ENCODE data around the gene CD86.
A peak's percentile ranks its signal among the peaks of the same experiment; 100 is the strongest.

CD86 gene

DNA sequence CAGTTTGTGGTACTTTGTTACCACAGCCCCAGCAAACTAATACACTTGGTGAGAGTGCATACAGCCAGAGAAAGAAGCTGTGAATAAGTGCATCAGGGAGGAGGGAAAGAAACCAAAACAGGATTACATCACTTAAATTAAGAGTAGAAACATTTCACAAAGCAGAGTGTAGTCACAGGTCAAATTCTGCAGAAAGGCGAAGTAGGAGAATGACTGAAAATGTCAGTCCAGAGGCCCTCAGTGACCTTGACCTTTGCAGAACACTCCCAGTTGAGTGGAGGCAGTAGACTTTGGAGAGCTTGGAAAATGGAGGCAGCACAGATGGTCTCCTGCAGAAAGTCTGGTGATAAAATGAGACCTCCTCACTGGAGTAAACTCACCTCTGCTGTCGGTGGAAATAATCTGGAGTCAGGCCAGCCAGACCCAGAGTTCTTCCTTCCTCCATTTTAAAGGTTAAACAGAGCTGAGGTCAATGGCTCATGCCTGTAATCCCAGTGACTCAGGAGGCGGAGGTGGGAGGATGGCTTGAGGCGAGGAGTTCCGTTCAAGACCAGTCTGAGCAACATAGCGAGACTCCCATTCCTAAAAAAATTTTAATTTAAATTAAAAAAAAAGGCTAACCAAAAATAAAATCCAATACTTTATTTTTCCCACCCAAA is 5.0 kb downstream of the CD86 start:
- peak in 1 of 2 donors; percentile 17 for DNase-seq

DNA sequence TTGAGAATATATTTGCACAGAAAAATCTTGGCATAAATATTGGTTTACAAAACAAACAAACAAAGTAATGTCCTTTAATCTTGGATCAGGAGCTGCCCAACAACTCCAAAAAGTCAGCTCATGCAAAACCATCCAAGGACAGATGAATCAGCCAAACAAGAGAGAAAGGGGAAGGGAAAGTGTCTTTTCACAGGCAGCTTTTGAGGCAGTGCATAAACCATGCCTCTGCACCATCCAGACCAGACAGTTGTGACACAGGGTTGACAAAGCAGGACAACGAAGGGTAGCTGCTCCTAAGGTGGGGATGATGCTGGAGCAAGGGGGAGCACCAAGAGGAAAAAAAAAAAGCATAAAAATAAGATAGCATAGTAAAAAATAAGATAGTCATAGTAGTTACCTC is 8.7 kb downstream of the CD86 start:
- DNase-seq = peak in 1 of 2 donors; percentile 16

DNA sequence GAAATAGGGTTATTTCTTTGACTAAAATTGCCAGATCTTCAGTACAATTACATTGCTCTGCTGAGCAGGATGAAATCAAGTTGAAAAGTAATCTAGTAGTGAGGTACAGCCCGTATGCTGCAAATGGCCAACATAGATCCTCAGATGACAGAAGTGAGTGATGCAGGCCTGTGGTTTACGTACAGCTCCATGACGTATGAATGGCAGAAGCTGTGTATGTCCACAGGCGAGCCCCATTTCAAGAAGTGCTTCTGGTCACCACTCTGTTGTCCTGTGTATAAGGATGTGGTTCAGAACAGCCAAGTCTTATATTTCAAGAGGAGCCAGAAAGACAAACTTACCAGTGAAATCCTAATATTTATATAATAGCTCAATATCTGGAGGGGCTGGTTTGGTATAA is 9.2 kb downstream of the CD86 start:
- peak in 1 of 2 donors; percentile 51 for DNase-seq

DNA sequence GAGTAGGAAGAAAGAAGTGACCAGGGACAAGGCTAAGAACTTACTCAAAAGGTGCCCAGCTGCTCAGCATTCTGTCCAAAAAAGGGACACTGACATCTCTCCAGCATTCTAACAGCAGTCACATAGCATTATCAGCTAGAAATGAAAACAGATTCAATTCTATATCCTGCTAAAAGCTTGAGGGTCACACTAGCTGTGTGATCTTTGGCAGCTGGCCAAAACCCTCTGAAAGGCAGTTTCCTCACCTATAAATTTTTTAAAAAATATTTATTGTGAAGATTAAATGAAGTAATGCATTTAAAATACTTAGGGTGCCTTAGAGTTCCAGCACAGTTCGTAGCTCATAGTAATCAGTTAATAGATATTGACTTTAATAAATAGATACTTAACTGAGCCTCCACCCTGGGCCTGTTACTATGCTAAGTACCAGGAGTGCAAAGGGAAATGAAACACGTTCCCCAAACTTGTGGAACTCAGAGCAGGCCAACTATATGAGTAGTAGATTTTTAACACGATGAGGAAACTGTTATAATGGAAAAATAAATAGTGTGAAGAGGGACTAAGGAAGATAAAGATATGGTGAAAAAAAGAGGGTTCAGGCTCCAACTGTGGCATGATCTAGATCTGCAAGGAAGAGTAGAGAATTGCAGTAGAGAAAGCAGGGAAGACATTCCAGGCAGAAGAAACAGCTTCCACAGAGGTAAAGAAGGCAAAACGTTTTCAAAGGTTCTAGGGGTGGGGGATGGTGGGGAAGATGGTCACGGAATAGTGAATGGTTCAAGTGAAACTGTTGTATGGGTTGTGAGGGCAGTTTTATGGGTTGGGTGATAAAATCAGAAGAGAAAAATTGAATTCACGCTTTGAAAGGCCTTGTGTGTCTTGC is 11.4 kb downstream of the CD86 start:
- DNase-seq = no peak

DNA sequence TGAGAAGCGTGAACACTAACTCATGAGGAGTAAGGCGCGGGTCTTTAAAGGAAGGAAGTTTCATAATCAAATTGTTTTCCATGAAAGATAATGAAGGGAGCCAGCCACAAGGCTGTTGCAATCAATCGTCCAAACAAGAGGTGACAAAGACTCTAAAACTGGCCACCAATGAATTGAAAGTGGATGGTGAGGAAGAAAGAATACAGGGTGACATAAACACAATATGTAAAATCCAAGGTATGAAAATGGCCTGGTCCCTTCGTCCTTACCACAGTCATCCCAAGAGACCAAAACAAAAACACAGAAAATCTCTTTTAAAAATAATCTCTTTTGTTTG is 12.0 kb downstream of the CD86 start:
- peak in 1 of 2 donors; percentile 13 for DNase-seq

DNA sequence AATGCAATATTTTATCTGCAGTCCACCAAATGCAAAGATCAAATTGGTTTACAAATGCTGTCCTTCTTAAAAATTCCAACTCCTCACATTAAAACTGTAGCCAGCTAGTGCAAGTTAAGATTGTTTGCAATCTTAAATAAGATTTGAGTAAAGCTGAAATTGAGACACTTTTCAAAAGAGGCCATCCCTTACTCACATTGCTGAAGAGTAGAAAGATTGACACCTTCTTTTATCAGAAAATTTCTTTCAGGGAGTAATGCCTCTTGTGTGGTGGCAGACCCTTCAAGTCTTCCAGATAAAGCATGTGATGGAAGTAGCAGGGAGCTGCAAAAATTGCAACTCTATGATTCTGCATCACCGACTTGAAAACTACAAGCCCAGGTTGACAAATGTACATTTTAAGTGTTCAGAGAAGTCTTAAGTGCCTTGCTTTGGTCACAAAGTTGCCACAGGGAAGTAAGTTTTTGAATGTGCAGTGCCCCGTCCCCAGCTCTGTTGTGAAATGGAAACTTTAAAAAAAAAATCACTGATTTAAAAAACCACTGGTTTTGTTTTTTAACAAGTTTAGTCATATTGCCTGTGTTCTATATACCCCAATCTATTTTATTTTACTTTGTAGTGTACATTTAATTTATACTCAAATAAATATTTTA is 12.6 kb downstream of the CD86 start:
- no peak for DNase-seq

DNA sequence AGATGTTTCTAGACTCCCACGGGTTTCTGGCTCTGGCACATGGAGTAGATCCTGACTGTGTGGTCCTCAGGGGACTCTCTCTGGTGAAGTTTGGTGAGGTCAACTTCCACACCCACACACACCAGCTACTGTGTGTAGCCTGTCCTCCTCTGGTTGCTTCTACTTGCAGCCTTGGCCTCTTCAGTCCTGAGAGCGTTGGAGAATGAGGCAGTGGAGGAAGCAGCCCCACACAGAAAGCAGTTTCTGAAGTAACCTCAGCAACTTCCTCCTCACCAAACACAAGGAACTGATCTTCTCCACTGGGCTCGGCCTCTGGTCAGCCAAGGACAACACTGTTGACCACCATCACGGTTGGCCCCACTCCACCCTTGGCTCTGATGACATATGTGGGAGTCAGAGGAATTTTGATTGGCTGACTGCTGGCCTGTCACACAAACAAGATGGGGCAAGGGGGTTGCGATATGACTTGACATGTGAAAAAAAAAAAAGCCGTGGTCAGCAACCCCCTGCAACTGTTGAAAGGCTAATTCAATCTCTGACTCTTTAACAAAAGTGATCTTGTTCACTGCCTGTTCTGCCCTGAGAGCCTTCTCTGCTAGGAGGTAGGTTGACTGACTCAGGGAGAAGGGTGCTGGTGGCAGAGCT is 19.6 kb downstream of the CD86 start:
- peak; percentile 22 to 63 for DNase-seq

DNA sequence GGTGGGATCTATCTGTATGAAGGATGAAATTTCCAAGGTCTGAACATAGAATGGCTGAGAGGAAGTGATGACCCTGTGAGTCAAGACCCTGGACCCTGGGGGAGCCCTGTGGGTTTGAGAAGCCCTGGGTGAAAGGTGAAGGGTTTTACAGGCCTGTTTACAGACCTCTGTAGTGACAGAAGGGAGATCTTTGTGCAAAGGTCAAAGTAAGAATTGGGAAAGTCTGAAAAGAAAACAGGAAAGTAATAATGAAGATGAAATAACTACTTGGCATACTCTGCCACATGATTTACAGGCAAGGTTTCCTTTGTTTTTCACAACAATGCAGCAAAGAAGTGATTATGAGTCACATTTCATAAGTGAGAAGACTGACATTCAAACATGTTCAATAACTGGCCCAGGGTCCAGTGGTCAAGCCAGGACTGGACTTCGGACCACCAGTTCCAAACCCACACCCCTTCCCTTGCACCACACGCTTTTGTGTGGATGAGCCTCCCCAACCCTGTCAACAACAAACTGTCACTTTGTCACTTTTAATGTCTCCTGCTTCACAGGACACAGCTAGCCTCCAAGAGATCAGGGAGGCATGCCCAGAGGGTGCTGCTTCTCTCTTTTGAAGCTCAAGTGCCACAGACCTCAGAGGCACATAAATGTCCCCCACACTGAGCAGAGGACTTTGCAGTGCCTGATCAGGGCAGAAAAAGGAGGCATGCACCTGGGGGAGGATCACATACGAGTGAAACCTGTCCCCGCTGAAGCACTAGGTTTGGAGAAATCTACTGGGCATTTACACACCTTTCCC is 21.5 kb downstream of the CD86 start:
- DNase-seq = no peak

DNA sequence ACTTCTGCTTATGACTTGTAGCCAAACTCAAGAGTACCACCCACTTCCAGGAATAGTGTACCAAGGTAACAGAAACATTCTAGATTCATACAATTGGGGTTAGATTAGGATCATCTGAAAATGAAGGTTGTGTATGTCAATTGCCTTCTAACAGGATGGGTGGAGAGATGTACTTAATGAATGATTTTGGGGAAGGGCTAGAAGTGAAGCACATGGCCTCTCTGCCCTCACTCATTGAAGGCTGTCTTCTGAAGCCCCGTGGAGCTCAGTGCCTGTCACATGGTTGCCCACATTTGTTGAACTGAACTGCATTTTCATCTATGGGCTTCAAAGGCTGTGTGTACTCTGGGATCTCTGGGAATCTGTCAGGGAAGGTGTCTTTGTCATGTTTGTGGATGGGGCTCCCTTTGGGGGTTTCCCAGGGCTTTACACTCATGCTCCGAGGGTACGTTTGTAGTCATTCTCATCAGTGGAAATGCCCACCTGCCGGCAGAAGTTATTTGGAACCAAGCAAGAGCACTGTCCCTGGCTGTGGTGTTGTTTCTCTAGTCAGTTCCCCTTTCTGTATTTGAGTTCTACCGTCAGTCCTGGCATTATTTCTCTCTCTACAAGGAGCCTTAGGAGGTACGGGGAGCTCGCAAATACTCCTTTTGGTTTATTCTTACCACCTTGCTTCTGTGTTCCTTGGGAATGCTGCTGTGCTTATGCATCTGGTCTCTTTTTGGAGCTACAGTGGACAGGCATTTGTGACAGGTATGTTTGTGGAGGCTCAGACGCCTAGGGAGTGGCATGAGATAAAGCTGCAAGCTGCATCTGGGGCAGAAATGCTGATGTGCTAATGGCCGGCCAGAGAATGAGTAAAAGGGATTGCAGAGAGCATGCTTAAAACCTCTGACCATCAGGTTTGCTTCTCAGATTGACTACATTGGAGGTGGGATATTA is 22.4 kb downstream of the CD86 start:
- peak in 1 of 2 donors; percentile 58 for DNase-seq

DNA sequence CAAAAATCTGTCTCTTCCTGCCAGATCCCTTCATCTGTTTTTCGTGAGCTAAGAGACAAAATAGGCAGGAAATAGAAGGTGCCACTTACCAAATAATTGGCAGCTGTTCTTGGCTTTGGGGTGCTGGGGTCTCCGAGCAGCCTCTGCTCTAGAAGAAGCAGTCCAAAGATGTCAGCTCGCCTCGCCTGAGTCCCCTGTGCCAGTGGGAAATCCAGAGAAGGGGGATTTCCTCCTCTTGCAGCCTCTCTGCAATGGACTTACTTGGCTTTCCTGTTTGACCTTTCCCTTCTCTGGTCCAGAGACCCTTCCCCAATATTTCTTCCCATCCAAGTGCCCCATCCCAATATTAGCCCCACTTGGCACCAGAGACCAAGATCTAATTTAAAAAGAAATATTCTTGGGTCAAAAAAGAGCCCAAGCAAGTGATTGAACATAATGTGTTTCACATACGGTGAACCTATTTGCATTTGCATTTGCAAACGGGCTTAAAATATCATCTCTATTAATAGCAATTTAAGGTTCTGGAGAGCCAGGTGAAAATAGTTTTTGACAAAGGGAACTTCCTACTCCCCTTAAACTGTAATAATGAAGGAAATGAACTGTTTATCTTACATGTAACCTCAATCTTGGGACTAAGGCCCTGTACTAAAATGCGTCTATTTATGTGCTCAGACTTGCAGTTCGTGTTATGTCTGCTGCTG is 23.2 kb downstream of the CD86 start:
- DNase-seq = no peak

DNA sequence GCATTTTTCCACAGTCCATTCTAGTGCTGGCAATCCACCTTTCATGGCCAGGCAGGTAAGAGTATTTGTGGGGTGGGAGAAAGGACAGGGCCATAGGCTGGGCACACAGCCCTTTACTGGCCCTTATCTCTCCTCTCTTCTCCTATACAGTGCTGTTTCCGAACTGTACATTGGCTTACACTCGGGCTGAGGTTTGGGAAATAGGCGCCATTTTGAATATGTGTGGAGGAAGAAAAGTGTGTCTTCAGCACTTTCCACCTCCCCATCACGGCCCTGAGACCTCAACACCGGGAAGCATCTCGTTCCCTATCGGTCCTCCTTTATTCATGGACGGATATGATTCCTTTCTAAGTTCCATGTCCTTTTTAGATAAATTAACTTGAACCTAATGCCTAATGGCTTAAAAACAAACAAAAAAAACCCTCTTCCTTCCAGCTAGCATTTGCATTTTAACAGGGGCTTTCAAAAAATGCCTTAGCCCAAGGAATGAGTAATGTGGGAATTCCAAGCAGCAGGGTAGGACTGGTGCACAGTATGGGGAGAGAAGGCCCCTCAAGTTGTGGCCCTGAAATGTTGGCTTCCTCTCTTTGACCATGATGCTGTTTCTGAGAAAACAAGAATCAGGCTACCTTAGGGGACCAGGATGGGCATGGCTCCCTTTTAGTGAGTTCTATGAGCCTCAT is 24.5 kb downstream of the CD86 start:
- no peak for DNase-seq

DNA sequence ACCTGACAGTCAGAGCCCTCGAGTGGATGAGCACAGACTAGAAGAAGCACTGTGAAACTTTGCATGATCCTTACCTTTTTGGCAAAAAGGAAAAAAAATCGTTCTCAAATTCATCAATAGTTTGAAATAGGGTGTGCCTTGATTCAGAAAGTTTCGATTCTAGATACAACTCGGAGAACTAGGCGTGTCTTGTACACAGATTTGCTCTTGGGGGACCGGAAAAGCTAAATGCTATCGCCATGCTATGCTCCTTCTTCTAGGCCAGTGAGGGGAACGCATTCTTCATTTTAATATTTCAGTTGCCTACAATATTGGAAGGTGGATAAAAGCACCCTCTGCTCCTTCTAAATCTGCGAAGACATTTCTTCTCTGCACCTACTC is 25.0 kb downstream of the CD86 start:
- DNase-seq = no peak

DNA sequence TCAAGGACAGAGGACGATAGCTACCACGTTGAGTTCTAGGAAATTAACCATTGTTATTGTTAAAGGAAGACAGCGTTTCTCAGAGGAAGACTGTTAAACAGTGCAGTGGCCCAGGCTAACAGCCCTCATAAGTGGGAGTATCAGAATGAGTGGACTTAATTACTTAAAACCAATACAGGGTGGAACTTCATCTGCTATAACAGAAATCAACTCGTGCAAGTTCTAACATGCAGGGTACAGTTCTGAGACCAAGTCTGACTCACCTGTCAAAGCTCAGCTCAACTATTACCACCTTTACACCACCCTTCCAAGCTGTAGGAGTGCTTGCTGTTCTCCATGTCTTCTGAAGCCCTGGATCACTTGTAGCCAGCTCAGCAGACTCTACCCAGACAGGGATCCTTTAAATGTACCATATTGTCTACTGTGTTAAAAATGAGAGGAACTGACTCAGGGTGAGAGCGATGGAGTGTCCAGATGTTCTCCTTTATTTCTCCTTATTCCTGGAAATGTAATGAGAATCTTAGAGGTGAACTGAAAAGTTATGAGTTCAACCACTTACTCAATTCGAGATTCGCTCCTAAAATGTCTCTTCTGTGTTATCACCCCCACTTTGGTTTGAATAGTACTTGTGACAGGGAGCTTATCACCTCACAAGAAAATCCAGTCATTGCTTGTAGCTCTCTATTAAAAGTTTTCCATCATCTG is 26.5 kb downstream of the CD86 start:
- DNase-seq = no peak

DNA sequence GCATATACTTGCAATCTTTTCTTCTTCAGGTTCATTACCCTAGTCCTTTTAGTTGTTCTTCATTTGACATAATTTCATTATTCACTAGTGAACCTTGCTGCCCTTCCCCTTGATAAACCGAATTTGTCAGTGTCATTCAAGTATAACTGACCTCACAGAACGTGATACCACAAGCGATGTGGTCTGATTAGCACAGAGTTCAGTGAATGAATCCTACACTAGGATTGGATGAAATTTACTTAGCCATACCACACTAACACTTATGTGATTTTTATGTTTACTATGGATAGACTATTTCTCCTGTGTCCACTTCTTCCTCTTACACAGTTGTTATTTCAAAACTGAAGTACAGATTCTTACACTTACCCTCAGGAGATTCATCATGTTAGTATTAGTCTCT is 27.2 kb downstream of the CD86 start:
- no peak for DNase-seq

DNA sequence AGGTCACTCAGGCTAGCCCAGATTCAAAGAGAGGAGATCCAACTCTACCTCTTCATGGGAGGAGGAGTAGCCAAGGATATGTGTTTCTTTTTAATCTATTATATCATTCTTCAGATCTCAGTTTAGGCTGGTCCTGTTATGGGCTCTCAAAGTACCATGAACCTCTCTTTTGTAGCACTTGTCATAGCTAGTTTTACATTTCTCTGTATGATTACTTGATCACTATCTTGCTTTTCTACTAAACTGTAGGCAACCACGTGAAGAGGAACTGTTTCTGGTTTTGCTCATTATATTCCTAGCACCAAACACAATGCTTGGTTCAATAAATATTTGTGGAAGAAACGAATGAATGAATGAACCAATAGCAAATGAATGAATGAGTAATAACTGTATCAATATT is 29.6 kb downstream of the CD86 start:
- DNase-seq = no peak

DNA sequence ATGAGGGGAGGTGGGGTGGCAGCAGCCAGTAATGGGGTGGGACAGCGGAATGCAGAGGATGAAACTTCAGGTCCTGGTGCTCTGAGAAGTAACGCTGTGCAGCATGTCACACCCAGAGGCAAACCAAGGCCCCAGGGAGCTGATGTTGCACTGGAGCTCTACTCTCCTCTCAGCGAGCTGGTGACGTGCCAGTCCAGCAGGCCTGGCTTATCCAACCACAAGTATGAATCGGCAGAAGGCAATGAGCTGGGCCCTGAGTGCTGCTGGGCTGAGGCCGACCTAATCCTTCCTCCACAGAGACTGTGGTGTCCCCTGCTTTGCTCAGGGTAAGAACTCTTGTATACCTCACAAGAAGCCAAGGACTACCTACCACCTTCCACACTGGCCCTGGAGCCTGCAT is 30.5 kb downstream of the CD86 start:
- peak in 1 of 2 donors; percentile 15 for DNase-seq

DNA sequence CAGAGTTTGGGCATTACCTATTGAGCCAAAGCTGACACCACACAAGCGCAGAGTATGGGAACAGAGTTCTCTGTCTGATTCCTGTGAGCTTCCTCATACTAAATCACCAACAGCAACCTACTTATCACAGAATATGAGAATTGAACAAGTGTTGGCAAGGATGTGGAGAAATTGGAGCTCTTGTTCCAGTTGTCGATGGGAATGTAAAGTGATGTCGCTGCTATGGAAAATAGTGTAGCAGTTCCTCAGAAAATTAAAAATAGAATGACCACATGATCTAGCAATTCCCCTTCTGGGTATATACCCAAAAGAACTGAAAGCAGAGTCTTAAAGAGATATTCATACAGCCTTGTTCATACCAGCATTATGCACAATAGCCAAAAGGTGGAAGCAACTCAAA is 33.4 kb downstream of the CD86 start:
- no peak for DNase-seq

DNA sequence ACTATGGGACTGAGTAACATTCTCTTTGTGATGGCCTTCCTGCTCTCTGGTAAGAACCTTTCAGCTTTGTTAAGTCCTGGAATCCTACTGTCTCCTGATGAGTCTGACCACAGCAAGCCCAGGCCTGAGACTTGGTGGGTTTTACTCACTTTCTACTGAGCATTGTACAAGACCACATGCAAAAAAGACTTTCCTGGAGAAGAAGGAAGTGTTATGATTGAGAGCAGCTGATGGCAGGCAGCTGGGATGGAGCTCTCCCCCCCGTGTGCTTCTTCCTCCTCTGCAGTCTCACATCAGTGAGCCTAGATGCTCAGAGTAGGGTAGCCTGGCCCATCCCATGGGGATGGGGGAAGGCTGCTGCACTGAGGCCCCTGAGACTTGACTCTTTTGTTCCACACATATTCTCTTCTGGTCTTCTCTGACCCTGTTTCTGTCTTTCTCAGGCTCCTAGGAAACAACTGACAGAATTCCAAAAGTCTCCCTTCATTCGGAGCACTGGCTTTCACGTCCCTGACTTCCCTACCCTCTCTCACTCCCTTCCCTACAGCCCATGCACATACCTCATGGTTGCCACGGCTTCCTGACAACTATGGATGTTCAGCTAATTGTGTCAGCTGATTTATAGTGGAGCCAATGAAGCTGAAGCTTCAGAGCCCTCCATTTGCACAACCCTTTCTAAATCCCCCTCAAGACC is 36.6 kb downstream of the CD86 start:
- no peak for DNase-seq

Data from CD4-positive, alpha-beta T cell treated with Interleukin-4 for 1 hour (primary cell).